HG03378 (cell line): ENCODE data around the gene PIEZO1.

Experiments
- ATAC-seq: cut with Tn5 transposase; IDR thresholded peaks from one replicate; pipeline ENCODE4 v1.9.1; 2021; ENCODE audit warnings: mild to moderate bottlenecking, moderate library complexity; ENCODE audit not compliant: unreplicated experiment

PIEZO1 gene

DNA sequence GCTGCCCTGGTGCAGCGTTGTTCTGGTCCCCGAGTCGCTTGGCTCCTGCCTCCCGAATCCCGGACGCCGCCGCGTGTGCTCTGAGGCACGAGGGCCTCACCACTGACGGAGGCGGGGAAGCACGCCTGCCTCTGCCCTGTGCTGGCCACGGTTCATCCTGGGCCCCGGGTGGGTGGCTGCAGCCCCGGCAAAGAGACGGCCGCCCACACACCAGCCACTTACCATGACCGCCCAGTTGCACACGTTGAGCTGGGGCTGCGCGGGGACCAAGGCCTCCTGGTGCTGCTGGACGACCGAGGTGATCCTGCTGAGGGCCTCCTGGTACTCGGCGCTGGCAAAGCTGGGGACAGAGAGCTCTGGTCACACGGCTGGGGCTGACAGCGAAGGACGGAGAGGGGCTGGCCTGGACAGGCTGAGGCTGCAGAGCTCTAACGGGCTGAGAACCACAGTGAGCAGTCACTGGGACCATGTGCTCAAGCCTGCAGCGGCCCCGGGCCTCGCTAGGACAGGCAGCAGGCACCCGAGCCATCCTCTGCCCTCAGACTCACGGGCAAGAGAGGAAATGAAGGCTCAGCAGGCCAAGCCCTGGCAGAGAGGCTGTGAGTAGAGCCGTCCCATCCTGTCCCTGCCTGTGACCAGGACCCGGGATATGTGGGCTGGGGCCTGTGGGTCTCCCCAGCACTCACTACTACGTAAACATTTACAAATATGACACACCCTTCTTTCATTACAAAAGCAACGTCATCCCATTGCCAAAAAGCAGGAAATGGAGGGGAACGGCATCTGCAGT lies 33.0 kb upstream of the PIEZO1 start:
- no peak for ATAC-seq

DNA sequence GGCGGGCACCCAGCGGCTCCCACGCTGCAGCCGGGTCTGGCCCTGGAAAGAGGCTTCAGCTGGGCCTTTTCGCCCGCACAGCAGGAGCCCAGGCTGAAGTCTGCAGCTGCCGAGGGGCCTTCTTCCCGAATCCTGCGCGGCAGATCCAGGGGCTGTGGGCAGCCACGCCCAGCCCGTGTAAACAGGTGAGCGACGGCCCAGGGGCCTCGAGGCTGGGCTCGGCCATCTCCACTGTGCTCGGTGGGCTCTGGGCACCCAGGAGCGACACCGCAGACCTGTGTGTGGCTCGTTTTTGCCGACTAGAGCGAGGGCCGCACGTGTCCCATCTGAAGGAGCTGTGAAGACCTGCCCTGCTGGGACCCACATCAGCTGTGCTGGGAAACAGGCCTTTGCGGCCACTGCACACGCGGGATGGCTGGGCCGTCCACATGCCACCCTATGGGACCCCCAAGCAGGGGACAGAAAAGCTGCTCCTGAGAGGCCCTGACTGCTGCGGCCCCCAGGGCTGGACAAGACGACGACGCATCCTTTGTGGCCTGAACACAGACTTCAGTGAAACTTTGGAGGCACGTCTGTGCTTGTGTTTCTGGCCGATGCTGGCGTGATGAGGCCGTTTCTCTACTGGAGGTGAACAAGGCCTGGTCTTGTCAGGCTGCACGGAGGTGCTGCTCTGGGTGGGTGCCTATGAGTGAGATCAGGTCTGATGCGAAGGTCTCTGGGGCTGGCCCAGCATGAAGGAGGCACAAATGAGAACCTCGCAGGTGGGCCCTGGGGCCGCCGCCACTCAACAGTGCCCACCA lies 31.9 kb upstream of the PIEZO1 start:
- ATAC-seq, result no peak

DNA sequence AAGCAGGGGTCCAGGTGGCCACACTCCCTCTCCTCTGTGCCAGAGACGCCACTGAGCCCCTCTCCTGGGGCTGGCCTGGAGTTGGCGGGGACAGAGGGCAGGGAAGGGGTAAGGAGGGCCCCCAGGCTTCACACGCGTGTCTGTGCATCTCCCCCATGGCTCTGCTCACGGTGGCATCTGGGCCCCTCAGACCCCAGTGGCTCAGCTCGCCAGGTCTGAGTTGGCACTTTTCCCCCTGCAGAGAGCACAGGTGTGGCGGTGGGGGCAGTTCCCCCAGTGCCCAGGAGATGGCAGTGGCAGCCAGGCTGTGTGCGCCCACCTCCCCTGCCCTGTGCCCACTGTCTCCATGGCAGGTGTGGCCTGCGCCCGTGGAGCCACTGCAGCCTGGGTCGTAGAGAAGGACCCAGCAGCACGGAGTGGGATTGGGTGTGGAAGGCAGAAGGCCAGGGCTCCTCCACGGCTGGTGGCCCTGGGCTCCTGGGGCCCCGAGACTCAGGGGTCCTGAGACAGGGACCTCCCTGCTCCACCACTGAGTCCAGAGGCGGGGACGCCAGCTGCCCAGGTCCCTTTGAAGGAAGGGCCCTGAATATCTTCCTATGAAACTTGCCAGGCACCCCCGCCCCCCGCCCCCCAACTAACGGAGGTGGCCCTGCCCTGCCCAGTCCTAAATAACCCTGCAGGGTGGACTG lies 31.0 kb upstream of the PIEZO1 start:
- no peak for ATAC-seq

DNA sequence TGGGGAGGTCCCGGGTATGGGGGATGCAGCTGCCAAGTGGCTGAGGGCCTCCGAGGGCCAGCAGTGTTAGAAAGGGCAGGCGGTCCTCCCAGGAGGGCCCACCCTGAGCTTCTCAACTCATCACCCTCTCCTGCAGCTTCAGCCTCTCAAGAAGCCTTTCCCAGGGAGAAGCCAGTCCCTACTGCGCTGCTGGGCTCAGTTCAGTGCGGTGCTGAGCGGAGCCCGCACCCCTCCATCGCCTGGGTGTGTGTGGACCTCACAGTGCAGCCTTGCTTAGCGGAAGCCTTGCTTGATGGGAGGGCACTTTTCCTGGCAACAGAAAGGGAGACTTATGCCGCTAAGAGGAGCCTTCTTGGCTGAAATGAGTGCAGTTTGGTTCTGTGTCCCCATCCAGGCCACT lies 30.2 kb upstream of the PIEZO1 start:
- ATAC-seq, result no peak

DNA sequence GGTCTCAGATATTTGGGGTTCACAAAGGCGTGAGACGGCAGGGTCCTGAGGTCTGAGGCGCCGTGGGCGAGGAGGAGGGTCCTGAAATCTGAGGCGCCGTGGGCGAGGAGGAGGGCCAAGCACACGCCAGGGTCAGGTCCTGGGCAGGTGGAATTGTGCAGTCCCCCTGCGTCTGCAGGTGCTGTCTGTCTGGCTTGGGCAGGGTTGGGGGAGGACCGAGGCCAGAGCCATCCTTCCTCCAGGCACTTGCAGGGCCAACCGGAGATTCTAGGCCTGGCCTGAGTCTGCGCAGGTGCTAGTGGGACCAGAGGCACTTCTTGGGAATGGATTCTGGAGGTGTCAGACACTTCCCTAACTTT lies 29.1 kb upstream of the PIEZO1 start:
- ATAC-seq, result no peak

DNA sequence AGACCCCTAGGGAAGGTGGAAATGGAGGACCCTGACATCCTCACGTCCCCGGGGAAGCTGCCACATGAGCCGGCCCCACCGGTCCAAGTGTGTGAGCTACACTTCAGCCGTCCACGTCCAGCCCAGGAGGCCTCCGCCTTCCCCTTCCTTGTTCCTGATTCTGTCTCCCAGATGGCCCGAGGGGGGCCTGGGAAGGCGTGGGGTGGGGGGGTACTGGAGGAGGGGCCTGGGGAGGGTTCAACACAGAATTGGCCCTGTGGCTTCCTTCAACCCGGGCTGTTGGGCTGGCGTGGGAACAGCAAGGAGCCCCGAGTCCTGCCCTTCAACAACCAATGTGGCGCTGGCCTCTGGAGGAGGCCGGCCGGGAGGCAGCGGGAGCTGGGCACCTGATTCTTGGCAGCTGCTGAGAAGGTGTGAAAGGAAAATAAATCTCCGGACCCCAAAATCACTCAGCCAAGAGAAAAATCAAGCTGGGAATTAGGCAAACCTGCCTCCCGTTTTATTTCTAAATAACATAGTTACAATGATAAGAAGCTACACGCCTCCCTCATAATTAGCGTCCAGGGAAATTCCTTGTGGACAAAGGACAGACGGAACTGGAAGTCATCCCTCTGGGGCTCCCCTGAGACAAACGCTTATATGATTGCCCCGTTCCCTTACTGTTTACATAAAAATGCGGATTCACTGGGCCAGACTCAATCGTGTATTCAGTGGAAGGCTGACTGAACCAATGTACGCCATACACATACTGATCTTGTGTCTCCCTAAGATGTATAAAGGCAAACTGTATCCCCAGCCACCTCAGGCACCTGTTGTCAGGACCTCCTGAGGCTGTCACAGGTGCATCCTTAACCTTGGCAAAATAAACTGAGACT lies 28.5 kb upstream of the PIEZO1 start:
- ATAC-seq, result no peak

DNA sequence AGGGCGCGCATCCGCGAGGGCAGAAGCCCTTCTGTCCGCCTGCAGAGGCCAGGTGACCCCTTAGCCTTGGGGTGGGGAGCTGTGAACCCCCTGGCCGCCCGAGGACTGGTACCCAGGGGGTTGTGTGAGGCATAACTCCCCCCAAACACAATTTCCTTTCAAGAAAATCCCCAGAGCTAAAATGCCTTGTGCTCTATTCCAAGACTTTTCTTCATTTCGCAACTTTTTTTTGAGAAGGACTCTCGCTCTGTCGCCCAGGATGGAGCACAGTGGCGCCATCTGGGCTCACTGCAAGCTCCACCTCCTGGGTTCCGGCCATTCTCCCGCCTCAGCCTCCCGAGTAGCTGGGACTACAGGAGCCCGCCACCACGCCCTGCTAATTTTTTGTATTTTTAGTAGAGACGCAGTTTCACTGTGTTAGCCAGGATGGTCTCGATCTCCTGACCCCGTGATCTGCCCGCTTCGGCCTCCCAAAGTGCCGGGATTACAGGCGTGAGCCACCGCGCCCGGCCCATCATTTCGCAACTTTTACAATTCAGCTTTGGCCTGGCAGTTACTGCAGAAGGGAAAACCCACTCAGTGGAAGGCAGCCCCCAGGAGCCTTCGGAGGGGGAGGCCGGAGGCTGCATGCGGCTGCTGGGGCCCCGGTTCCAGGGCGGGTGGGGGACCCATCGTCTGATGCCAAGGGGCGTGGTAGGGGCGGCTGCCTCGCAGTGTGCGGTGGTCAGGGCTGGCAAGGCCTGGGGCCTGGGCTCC lies 27.7 kb upstream of the PIEZO1 start:
- no peak for ATAC-seq

DNA sequence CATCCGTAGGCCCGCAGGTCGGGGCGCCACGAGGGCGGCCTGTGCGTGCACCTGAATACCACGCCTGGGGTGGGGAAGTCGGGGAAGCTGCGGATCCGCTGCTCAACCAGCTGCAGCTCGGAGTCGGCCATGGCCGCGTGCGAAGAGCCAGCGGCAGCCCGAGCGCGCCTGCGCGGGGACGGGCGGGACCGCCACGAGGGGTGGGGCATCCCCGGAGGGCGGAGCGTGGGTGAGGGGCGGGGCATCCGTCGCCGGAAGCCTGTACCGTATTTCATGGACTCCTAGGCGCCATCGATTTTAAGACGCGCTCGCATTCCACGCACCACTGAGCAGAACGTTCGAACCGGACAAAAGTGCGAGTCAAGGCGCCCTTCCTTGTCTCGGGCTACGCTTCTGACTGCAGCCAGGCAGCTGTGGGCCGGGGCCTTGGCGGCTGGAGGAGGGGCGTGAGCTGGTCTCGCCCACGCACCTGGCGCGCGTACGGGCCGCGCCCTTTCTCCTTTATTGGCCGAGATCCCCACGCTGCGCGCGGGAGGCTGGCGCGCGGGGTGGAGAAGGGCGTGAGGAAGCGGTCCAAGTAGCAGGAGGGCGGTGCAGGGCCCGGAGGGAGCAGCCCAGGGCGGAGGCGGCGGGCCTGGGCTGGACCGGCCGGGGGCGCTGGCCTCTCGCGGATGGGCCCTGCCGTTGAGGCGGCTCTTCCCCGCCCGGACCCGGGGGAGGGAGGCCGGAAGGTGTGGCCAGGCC lies 26.9 kb upstream of the PIEZO1 start, which contains the start of gene APRT:
Gene APRT, minus strand, starts transcription at position 160 of the 744 bp plus-strand sequence. Its CDS starts 29 bp downstream, at position 131.
- ATAC-seq, result peak; percentile 52

DNA sequence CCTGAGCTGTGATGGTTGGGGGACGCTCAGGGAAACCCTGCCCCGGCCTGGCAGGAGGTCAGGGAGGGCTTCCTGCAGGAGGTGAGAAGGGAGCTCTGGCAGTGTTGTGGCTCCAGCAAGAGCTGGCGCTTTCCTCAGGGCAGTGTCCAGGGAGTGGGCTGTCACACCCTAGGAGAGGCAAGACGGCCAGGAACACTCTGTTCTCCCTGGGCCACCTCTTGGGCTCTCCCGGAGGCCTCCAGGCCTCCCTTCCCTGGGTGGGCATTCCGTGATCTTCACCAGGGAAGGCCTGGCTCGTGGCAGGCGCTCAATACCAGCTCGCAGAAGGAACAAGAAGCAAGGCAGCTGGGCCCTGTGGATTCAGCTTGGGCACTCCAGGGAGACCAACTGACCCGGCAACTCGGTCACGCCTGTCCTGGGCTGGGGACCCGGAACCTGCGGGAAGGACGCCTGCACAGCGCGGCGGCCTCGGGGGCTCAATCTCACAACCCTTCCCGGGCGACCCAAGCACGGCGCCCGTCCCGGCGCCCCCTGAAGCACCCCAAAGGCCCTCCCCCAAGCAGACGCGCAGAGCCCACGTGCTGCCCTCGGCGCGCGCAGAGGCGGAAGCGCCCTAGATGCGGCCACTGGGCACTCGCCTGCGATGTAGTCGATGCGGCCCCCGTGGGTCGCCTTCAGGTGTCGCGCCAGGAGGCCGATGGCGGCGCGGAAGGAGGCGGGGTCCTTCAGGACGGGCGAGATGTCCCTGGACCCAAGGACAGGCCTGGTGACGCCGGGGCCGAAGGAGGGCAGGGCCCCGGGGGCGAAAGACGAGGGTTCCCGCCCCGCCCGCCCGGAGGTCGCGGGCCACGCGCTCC lies 26.1 kb upstream of the PIEZO1 start:
- ATAC-seq, result peak; percentile 31

DNA sequence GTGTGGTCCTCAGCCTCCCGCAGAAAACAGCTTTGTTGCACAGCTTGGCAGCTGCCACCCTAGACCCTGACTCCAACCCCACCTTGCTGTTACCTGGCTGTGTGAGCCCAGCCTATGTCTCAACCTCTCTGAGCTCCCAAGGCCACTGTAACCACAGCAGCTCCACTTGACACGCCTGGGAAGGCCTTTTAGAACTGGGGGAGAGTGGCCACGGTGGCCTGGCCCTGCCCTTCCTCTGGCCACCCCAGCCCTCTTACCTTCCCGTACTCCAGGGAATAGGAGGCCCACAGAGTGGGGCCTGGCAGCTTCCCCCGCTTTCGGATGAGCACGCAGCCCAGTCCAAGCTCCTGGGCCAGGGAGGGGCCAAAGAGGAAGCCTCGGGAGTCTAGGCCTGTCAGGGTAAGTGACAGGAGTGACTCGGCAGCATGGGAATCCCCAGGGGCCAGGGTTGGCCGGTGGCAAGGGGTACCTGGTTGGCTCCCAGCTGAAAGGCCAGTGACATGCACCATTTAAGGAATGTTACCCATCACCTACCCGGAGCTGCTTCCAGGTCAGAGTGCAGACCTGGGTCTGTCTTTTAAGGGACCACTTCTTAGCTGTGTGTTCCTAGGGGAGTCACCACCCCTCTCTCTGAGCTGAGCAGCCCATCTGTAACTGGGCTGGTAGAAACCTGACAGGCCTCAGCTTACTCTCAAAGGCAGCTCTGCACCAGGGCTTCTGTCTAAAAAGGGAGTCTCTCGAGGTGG lies 25.3 kb upstream of the PIEZO1 start:
- no peak for ATAC-seq

DNA sequence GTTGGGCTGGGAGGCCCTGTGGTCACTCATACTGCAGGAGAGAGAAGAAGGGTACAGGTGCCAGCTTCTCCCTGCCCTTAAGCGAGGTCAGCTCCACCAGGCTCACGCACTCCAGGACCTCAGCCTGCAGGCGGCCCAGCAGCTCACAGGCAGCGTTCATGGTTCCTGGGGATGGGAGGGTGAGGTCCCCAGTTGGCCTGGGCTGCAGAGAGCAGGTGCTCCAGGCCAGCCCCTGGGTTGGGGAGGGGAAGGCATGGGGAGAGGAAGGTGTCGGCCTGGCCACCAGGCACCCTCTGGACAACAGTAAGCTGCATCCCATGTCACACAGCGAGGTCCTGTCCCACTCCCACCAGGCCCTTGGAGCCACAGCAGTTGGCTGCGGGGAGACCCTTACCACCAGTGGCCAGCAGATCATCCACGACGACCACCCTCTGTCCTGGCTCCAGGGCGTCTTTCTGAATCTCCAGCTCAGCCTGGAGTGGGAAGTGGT lies 24.7 kb upstream of the PIEZO1 start:
- ATAC-seq, result no peak

DNA sequence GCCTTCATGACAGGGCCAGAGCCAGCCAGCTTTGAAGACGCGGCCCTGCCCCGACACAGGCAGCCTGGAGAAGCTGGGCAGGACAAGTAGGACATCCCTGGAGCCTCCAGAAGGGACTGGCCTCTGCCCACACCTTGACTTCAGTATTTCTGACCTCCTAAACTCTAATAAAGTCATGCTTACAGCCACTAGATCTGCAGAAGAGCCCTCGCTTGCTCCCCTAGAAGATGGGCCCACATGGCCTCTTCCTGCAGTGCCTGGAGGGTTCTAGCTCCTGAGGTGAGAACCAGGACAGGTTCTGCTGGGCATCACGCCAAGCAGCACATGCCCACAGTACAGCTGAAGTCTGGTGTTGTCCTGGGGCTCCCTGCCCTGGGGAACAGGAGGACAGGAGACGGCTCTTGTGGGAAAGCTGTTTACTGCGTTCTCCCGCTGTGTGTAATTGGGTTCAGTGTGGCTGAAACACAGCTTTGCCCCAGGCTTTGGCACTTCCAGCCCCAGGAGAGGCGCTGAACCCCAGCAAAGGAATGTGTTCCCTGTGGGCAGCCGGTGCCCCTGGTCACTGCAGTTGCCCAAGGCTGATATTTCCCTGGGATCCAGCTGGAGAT lies 24.2 kb upstream of the PIEZO1 start:
- no peak for ATAC-seq

DNA sequence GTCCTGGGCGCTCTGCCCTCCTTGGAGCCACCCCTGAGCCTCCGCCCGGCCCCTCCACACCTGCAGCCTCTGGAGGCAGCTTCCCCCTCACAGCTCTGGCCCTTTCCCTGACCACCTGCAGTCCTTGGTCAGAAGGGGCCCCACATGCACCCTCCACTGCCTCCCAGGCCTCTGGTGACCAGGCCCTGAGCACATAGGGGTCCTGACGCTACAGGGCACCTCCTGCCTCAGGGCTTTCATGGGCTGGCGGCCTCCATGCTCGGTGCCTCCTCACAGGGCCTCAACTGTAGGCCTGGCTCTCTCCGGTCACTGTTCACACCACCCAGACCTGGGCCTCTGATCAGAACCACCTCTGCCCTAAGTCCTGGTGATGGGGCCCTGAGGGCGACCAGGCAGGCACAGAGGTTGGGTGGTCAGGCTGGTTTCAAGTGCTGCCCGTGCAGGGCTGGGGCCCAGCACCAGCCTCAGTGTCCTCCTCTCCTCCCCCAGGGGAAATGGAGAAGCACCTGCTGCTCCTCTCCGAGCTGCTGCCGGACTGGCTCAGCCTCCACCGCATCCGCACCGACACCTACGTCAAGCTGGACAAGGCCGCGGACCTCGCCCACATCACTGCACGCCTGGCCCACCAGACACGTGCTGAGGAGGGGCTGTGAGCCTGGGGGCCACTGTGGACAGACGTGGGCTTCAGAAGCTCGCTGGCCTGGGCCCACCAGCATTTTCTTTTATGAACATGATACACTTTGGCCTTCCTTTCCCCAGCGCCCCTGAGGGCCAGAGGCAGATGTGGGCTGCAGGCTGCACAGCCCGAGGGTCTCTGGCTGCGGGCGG lies 22.8 kb upstream of the PIEZO1 start:
- no peak for ATAC-seq

DNA sequence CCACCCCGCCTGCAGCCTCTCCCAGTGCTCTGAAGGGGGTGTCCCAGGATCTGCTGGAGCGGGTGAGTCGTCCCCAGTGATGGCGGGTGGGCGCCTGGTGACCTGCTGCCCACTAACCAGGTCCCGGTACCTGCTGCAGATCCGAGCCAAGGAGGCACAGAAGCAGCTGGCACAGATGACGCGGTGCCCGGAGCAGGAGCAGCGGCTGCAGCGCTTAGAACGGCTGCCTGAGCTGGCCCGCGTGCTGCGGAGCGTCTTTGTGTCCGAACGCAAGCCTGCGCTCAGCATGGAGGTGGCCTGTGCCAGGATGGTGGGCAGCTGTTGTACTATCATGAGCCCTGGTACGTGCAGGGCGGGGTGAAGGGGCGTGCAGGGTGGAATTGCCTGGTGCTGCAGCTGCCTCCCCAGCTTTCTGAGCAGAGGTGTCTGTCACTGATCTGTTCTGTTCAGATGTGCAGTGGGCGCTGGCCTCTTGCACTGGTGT lies 22.2 kb upstream of the PIEZO1 start:
- ATAC-seq, result no peak

DNA sequence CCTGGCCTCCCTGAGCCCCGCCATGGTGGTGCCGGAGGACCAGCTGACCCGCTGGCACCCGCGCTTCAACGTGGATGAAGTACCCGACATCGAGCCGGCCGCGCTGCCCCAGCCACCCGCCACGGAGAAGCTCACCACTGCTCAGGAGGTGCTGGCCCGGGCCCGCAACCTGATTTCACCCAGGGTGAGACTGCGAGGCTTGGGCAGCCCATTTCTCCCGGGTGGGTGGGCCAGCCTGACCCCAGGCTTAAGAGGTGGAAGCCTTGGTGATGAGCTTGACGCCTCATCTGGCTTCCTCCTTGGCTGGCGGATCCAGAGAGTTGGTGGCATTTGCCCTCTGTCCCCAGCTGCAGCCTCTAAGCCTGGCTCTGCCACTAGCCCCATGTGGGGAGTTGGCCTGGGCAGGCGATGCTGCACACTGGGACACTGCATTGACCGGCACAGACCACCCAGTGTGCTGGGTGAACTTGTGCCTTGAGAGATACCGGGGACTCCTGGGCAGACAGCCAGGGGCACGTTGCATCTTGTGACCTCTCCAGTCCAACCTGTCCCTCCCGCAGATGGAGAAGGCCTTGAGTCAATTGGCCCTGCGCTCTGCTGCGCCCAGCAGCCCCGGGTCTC lies 21.6 kb upstream of the PIEZO1 start:
- no peak for ATAC-seq
